ENCODE results near the gene IDNK. TPM values are rescaled to one million over a fixed set of nuclear protein-coding genes. Genes with fewer than 3 reads are reported as not detected.

Gene IDNK
- total RNA-seq, 1 donor from 2014 or later: 3.9 TPM

DNA sequence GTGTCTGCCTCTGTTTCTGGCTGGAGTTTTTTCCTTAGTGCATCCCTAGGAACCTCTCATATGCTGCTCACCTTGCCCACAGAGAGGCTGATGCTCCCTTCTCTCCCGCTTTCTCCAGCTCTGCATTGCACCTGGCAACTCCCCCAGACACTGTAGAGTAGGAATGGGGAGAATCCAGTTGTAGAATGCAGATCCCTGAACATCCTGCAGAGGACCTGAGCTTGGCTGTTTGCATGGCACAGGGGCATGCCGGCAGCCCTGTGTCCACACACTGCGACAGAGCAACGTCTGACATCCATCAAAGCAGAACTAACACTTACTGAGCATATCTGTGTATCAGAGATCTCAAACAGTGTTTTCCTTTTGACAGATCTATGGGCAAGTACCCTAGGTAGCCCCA, 19.9 kb downstream of the IDNK start:
- no peak for DNase-seq (ENCODE audit: low spot score)
- Mint-ChIP-seq H3K27ac (ENCODE audit: unreplicated experiment) (no peak overlapping the region), H3K4me1 (ENCODE audit: unreplicated experiment) (peaks cover 14% of the 10 kb centered on the region), H3K27me3 (ENCODE audit: unreplicated experiment) (peaks cover 8% of the 10 kb centered on the region), H3K4me3 (ENCODE audit: unreplicated experiment) (no peak overlapping the region), H3K9me3 (ENCODE audit: unreplicated experiment) (no peaks in the 10 kb centered on the region), H3K36me3 (ENCODE audit: low read depth, unreplicated experiment) (peaks cover 6% of the 10 kb centered on the region)
- TF ChIP-seq, protein P1, sequence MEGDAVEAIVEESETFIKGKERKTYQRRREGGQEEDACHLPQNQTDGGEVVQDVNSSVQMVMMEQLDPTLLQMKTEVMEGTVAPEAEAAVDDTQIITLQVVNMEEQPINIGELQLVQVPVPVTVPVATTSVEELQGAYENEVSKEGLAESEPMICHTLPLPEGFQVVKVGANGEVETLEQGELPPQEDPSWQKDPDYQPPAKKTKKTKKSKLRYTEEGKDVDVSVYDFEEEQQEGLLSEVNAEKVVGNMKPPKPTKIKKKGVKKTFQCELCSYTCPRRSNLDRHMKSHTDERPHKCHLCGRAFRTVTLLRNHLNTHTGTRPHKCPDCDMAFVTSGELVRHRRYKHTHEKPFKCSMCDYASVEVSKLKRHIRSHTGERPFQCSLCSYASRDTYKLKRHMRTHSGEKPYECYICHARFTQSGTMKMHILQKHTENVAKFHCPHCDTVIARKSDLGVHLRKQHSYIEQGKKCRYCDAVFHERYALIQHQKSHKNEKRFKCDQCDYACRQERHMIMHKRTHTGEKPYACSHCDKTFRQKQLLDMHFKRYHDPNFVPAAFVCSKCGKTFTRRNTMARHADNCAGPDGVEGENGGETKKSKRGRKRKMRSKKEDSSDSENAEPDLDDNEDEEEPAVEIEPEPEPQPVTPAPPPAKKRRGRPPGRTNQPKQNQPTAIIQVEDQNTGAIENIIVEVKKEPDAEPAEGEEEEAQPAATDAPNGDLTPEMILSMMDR (IDR thresholded peaks at IDR 0.05; ENCODE audit: unreplicated experiment): no peak

DNA sequence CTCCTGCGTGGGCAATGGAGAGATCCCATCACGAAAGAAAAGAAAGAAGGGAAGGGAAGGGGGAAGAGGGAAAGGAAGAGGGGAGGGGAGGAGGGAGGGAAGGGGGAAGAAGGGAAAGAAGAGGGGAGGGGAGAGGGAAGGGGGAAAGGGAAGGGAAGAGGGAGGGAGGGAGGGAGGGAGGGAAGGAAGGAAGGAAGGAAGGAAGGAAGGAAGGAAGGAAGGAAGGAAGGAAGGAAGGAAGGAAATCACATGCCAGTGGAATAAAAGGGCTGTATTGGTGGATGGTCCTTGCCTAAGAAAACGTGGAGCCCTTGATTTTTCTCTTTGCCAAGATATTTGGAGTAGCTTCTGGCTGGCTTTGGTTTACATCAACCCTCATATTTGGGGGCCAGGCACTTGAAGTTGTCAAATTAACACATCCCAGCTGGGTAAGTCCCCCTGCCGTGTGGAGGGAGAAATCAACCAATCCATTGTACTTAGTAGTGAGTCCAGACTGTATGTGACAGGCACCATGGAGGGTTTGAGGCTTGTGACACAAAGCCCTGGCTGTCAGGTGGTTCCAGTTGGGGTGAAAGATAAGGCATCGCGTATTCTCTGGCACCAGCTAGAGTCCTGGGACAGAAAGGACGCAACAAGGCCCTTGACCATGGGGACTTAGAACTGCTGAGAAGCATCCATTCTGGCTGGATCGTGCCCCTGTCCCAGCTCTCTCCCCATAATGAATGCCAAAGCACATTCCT, 23.7 kb downstream of the IDNK start:
- Mint-ChIP-seq H3K27me3 (ENCODE audit: unreplicated experiment) (peaks cover 9% of the 10 kb centered on the region), H3K4me3 (ENCODE audit: unreplicated experiment) (no peak overlapping the region), H3K4me1 (ENCODE audit: unreplicated experiment) (peaks cover 17% of the 10 kb centered on the region), H3K27ac (ENCODE audit: unreplicated experiment) (peak overlapping the region; percentile 71), H3K36me3 (ENCODE audit: low read depth, unreplicated experiment) (peaks cover 14% of the 10 kb centered on the region), H3K9me3 (ENCODE audit: unreplicated experiment) (no peaks in the 10 kb centered on the region)
- no peak for DNase-seq (ENCODE audit: low spot score)
- TF ChIP-seq, protein P1 (IDR thresholded peaks at IDR 0.05; ENCODE audit: unreplicated experiment): no peak

DNA sequence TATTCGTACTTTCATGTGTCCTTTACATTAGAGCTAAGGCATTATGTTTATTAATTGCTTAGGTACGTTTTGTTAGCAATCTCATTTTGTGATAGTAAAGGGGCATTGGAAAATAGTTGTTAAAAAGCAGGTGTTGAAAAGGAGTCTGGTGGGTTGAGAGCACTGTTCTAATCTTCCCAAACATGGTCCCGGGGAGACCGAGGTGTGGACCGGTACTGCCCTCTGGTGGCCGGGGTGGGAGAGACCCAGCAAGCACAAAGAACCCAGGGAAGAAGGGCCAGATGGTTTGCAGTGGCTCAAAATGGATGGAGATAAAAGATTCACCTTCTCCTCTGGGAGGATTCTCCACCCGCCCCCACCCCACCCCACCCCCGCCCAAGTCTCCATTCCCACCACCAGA, 26.1 kb downstream of the IDNK start:
- H3K27ac Mint-ChIP-seq (ENCODE audit: unreplicated experiment): no peak overlapping the region
- peak; percentile 82 for DNase-seq (ENCODE audit: low spot score)
- peaks cover 11% of the 10 kb centered on the region for H3K27me3 Mint-ChIP-seq (ENCODE audit: unreplicated experiment)
- no peaks in the 10 kb centered on the region for H3K9me3 Mint-ChIP-seq (ENCODE audit: unreplicated experiment)
- H3K4me1 Mint-ChIP-seq (ENCODE audit: unreplicated experiment): peaks cover 15% of the 10 kb centered on the region
- peaks cover 30% of the 10 kb centered on the region for H3K36me3 Mint-ChIP-seq (ENCODE audit: low read depth, unreplicated experiment)
- TF ChIP-seq, protein P1 (IDR thresholded peaks at IDR 0.05; ENCODE audit: unreplicated experiment): peak; percentile 68
- H3K4me3 Mint-ChIP-seq (ENCODE audit: unreplicated experiment): no peak overlapping the region

DNA sequence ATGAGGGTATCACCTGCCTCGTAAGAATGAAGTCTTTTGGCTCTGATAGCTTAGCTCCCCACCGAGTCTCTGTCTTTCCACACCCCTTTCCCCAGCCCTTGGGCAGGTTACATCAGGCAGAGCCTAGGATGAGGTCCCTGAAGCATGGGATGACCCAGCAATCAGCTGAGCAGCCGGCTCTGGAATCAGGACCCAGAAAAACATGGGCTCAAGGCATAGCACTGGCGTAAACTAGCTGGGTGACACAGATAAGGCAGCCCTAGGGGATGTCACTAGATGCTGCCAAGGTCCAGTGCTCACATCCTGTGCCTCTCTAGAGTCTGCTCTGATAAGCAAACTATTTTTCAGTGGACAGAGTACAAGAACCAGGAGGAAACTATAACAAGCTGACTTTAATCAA, 26.6 kb downstream of the IDNK start:
- no peak for DNase-seq (ENCODE audit: low spot score)
- Mint-ChIP-seq H3K4me3 (ENCODE audit: unreplicated experiment) (no peak overlapping the region), H3K9me3 (ENCODE audit: unreplicated experiment) (no peaks in the 10 kb centered on the region), H3K27me3 (ENCODE audit: unreplicated experiment) (peaks cover 14% of the 10 kb centered on the region), H3K36me3 (ENCODE audit: low read depth, unreplicated experiment) (peaks cover 33% of the 10 kb centered on the region), H3K4me1 (ENCODE audit: unreplicated experiment) (peaks cover 15% of the 10 kb centered on the region), H3K27ac (ENCODE audit: unreplicated experiment) (no peak overlapping the region)
- TF ChIP-seq, protein P1 (IDR thresholded peaks at IDR 0.05; ENCODE audit: unreplicated experiment): no peak

DNA sequence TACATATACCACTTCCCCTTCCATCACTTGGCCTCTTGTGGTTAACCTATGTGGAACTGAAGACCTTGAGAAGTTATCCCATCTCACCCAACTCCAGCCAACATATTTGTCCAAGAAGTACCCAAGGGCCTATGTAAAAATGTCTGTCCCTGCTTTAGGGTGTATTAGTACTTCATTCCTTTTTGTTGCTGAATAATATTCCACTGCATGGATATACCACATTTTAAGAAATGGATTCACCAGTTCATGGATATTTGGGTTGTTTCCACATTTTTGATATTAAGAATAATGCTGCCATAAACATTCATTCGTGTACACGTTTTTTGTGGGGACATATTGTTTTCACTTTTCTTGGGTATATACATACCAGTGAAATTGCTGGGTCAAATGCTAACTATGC, 28.6 kb downstream of the IDNK start:
- peaks cover 40% of the 10 kb centered on the region for H3K36me3 Mint-ChIP-seq (ENCODE audit: low read depth, unreplicated experiment)
- no peak overlapping the region for H3K27ac Mint-ChIP-seq (ENCODE audit: unreplicated experiment)
- H3K27me3 Mint-ChIP-seq (ENCODE audit: unreplicated experiment): peaks cover 11% of the 10 kb centered on the region
- H3K4me1 Mint-ChIP-seq (ENCODE audit: unreplicated experiment): peaks cover 15% of the 10 kb centered on the region
- DNase-seq (ENCODE audit: low spot score): no peak
- H3K4me3 Mint-ChIP-seq (ENCODE audit: unreplicated experiment): no peak overlapping the region
- TF ChIP-seq, protein P1 (IDR thresholded peaks at IDR 0.05; ENCODE audit: unreplicated experiment): no peak
- H3K9me3 Mint-ChIP-seq (ENCODE audit: unreplicated experiment): no peaks in the 10 kb centered on the region

All from endothelial cell (in vitro differentiated cells).